K562 (cell line): ENCODE data around the gene VNN1. TPM values are rescaled to one million over a fixed set of nuclear protein-coding genes. Genes with fewer than 3 reads are reported as not detected.

Experiments used
- ATAC-seq: fragments of 200-7000 bp; cut with Tn5 transposase; 3 replicates; pipeline ENCODE4 v1.9.1; 2020; ENCODE audit warnings: moderate library complexity
- BruUV-seq: library from RNA; stranded (reverse); fragments of 400-500 nt; replicated peaks from 2 replicates; lab custom pipeline; 2021; lab: Mats Ljungman, UMichigan
- CTCF ChIA-PET: fragments of 300-600 bp; formaldehyde crosslinking; extraction: SDS; loops from one replicate; lab custom pipeline; 2021; ENCODE audit warnings: low intra/inter-chr PET ratio; lab: Yijun Ruan, JAX
- POLR2A ChIA-PET: fragments of 300-600, 350-650 bp; sonication (Branson Sonifier 250); formaldehyde crosslinking; extraction: SDS; loops from one replicate; lab custom pipeline; 2021; ENCODE audit warnings: antibody characterized with exemption, inconsistent platforms; lab: Yijun Ruan, JAX
- DNase-seq, 4 experiments: peaks; one replicate each; pipeline versions ENCODE4 v3.0.0 to v3.0.0-alpha.2; 2011 to 2018; ENCODE audit warnings: low spot score in 3 of 4, mixed read lengths in 3 of 4; ENCODE audit errors: extremely low read depth in 1 of 4
- FAIRE-seq: peaks from 2 replicates; lab custom pipeline; 2011; peaks lifted over from hg19 to GRCh38; lab: Jason Lieb, UNC
- H2AFZ ChIP-seq: 2 replicates; pipeline ENCODE4 v1.6.0; 2011; ENCODE audit warnings: low read depth, low read length, control low read depth, inconsistent platforms
- H3K27ac ChIP-seq: fragments of 200-600 bp; 3 replicates; pipeline ENCODE4 v1.8.0; 2011; ENCODE audit warnings: low read depth, mild to moderate bottlenecking, control low read depth, inconsistent platforms, low read length, moderate library complexity, mixed read lengths; ENCODE audit errors: extremely low read depth
- H3K27me3 ChIP-seq, 2 experiments: fragments of 300-600 bp in 1 of 2; 2 replicates in 1 of 2; 3 replicates in 1 of 2; pipeline versions ENCODE4 v1.6.0 to v1.8.0; 2011; ENCODE audit warnings: inconsistent platforms in 2 of 2, low read length in 2 of 2, mild to moderate bottlenecking in 1 of 2, mixed read lengths in 1 of 2, moderate library complexity in 1 of 2; ENCODE audit not compliant: control insufficient read depth in 2 of 2, insufficient read depth in 2 of 2
- H3K36me3 ChIP-seq: fragments of 300-600 bp; 3 replicates; pipeline ENCODE4 v1.8.0; 2011; ENCODE audit warnings: mild to moderate bottlenecking, low read length, inconsistent platforms; ENCODE audit not compliant: control insufficient read depth, insufficient read depth
- H3K4me1 ChIP-seq, 2 experiments: fragments of 200-600 bp in 1 of 2; replicated peaks in 1 of 2; 2 replicates in 1 of 2; 3 replicates in 1 of 2; pipeline versions ENCODE4 v1.5.1 to v1.8.0; 2011; ENCODE audit warnings: inconsistent platforms in 2 of 2, low read length in 2 of 2, mild to moderate bottlenecking in 1 of 2, mixed read lengths in 1 of 2, moderate library complexity in 1 of 2; ENCODE audit not compliant: control insufficient read depth in 2 of 2, insufficient read depth in 2 of 2
- H3K4me2 ChIP-seq: 2 replicates; pipeline ENCODE4 v1.6.1; 2011; ENCODE audit warnings: low read length, control low read depth, inconsistent platforms, mixed read lengths; ENCODE audit not compliant: insufficient read depth
- H3K4me3 ChIP-seq: fragments of 200-600 bp; sonication (generic), shearing (Covaris generic); 2 replicates; pipeline ENCODE4 v1.5.1; 2016; ENCODE audit warnings: control low read depth, inconsistent platforms
- H3K79me2 ChIP-seq: fragments of 200-600 bp; 3 replicates; pipeline ENCODE4 v1.8.0; 2011; ENCODE audit warnings: low read length, inconsistent platforms; ENCODE audit not compliant: control insufficient read depth, insufficient read depth
- H3K9ac ChIP-seq, 2 experiments: 2 replicates each; pipeline versions ENCODE4 v1.6.0 to v1.6.1; 2011; ENCODE audit warnings: low read depth in 2 of 2, low read length in 2 of 2, control low read depth in 1 of 2, inconsistent platforms in 1 of 2, mild to moderate bottlenecking in 1 of 2, mixed read lengths in 1 of 2; ENCODE audit not compliant: insufficient read depth in 1 of 2
- H3K9me1 ChIP-seq: one replicate; pipeline ENCODE4 v1.6.0; 2011; ENCODE audit warnings: inconsistent platforms, mild to moderate bottlenecking, low read length, moderate library complexity; ENCODE audit not compliant: control insufficient read depth, insufficient read depth
- H3K9me3 ChIP-seq: replicated peaks from 2 replicates; pipeline ENCODE4 v1.5.1; 2011; ENCODE audit warnings: low read depth, low read length, inconsistent platforms; ENCODE audit not compliant: control insufficient read depth, insufficient read depth
- H4K20me1 ChIP-seq: replicated peaks from 2 replicates; pipeline ENCODE4 v1.6.1; 2011; ENCODE audit warnings: low read length, inconsistent platforms, mixed read lengths; ENCODE audit not compliant: control insufficient read depth, insufficient read depth
- CCNT2 ChIP-seq: IDR thresholded peaks from 2 replicates; pipeline ENCODE4 v1.6.1; 2011; ENCODE audit warnings: borderline replicate concordance, low read depth, mild to moderate bottlenecking, moderate library complexity, mixed read lengths, low read length; ENCODE audit not compliant: insufficient read length; ENCODE audit errors: extremely low read depth
- HNRNPLL ChIP-seq: fragments of 200-400 bp; formaldehyde crosslinking; IDR thresholded peaks from 2 replicates; pipeline ENCODE4 v1.6.1; 2017; ENCODE audit warnings: low read length, low read depth, mild to moderate bottlenecking; ENCODE audit not compliant: poor library complexity, severe bottlenecking
- RAD21 ChIP-seq, 2 experiments: fragments of 250-450 bp in 1 of 2; fragments of 450-650 bp in 1 of 2; sonication (Bioruptor Pico) in 1 of 2; formaldehyde crosslinking in 1 of 2; IDR thresholded peaks in 1 of 2; conservative IDR thresholded peaks in 1 of 2; 2 replicates each; pipeline versions ENCODE4 v1.4.0 to v1.8.0; 2020 to 2022; ENCODE audit warnings: mild to moderate bottlenecking in 2 of 2, moderate library complexity in 1 of 2
- RFX1 ChIP-seq: fragments of 450-650 bp; IDR thresholded peaks from 2 replicates; pipeline ENCODE4 v1.6.1; 2016; ENCODE audit warnings: mild to moderate bottlenecking, moderate library complexity
- SIN3B ChIP-seq: fragments of 450-650 bp; IDR thresholded peaks from 2 replicates; pipeline ENCODE4 v1.6.1; 2017; ENCODE audit warnings: low read depth, mild to moderate bottlenecking, moderate library complexity
- SMC3 ChIP-seq: conservative IDR thresholded peaks from 2 replicates; pipeline ENCODE4 v1.6.1; 2011; ENCODE audit warnings: low read depth, low read length, improper control_type of control experiment; ENCODE audit not compliant: insufficient read depth
- STAT5A ChIP-seq: IDR thresholded peaks from 2 replicates; pipeline ENCODE4 v1.6.1; 2012; ENCODE audit warnings: low read length, inconsistent platforms, borderline replicate concordance
- TEAD2 ChIP-seq: fragments of 450-650 bp; IDR thresholded peaks from 2 replicates; pipeline ENCODE4 v1.6.1; 2016; ENCODE audit warnings: missing genetic modification characterization, control low read depth, missing compliant biosample characterization
- XRCC5 ChIP-seq: fragments of 200-400 bp; formaldehyde crosslinking; IDR thresholded peaks from 2 replicates; pipeline ENCODE4 v1.6.1; 2017; ENCODE audit warnings: low read depth, mild to moderate bottlenecking, low read length
- ZNF766 ChIP-seq: fragments of 200-800 bp; sonication (Bioruptor generic); conservative IDR thresholded peaks from 2 replicates; pipeline ENCODE4 v1.6.1; 2016; ENCODE audit warnings: missing genetic modification characterization, missing compliant biosample characterization
- WGBS: fragments of 100-300 bp; shearing (Covaris generic); methylation state at CpG from one replicate; pipeline ENCODE4 v1.1.6; 2016; ENCODE audit warnings: low coverage, mixed read lengths; ENCODE audit not compliant: insufficient coverage; ENCODE audit errors: missing lambda C conversion rate; 5-methylcytosine and 5-hydroxymethylcytosine counted together
- in situ Hi-C: fragments of 300-500 bp; cut with MboI; formaldehyde crosslinking; loops from 4 replicates; pipeline ENCODE4 v1.15.0; 2018; ENCODE audit warnings: inconsistent platforms, mixed read lengths
- intact Hi-C: fragments of 100-400 bp; cut with micrococcal nuclease; formaldehyde crosslinking; loops from 2 replicates; pipeline ENCODE4 v1.14.2; 2022
- polyA plus RNA-seq, 8 experiments: library from polyadenylated mRNA; depleted of rRNA in 4 of 8; stranded (reverse) in 5 of 8; unstranded in 3 of 8; fragments of >200 nt; fragmentation: Nextera tagmentation in 2 of 8; fragmentation: Illumina TruSeq in 1 of 8; extraction: Ambion mirVana in 2 of 8; extraction: Trizol in 1 of 8; gene quantifications; 2 replicates each; pipeline versions ENCODE4 v1.2.1 to v1.2.3, GENCODE V29; 2011 to 2014; ENCODE audit warnings: inconsistent platforms in 1 of 8, missing spikeins in 1 of 8
- total RNA-seq, 7 experiments: library from RNA; depleted of rRNA in 6 of 7; stranded (reverse); fragments of >200 nt in 6 of 7; fragmentation: Illumina TruSeq in 2 of 7; extraction: Trizol in 2 of 7; gene quantifications; 2 replicates each; pipeline versions ENCODE4 v1.2.1 to v1.2.3, GENCODE V29; 2011 to 2021; ENCODE audit warnings: low replicate concordance in 1 of 7
- TF ChIP-seq, protein P1 (sequence below): IDR thresholded peaks from 2 replicates; pipeline ENCODE4 v1.6.1; 2012; ENCODE audit warnings: low read depth, low read length, improper control_type of control experiment, borderline replicate concordance
- TF ChIP-seq, protein P2 (sequence below): fragments of 250-450 bp; sonication (Bioruptor Pico); IDR thresholded peaks from 2 replicates; pipeline ENCODE4 v1.8.0; 2021; ENCODE audit warnings: moderate library complexity, mild to moderate bottlenecking, inconsistent platforms
- TF ChIP-seq, protein P3 (sequence below), 3 experiments: IDR thresholded peaks in 2 of 3; conservative IDR thresholded peaks in 1 of 3; 2 replicates each; pipeline ENCODE4 v1.5.1; 2011 to 2012; ENCODE audit warnings: low read length in 3 of 3, mild to moderate bottlenecking in 3 of 3, control low read depth in 2 of 3, improper control_type of control experiment in 1 of 3, inconsistent platforms in 1 of 3, low read depth in 1 of 3, mixed read lengths in 1 of 3, moderate library complexity in 1 of 3; ENCODE audit not compliant: insufficient read depth in 2 of 3
- TF ChIP-seq, protein P4 (sequence below): conservative IDR thresholded peaks from 2 replicates; pipeline ENCODE4 v1.6.1; 2011; ENCODE audit warnings: low read depth, mild to moderate bottlenecking, low read length; ENCODE audit not compliant: control insufficient read depth

VNN1 gene
- total and polyA plus RNA-seq, 9 of the 15 experiments (the other 6 are each of a cell fraction or from before 2014, with no cell fraction given), result not detected

DNA sequence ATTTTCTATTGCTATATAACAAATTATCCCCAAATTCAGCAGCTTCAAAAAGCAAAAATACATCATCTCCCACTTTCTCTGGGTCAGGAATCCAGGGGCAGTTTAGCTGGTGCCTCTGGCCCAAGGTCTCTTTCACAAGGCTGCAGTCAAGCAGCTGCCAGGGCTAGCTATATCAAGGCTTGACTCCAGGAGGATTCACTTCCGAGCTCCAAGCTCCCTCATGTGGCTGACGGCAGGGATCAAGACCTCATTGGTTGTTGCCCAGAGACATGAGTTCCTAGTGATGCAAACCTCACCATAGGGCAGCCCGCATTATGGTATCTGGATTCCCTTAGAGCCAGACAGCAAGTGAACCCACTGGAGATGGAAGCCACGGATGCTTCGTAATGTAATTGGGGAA is 1.3 kb upstream of the VNN1 start:
- ATAC-seq (peak; percentile 93), DNase-seq (peak in 3 of 4 experiments; percentile 15 to 45 (median 43)), FAIRE-seq (no peak)
- in situ Hi-C loops (no loop called here), intact Hi-C loops (loop anchor here (2.0 to 5.0 kb wide), 2 partner anchors 43 to 184 kb away; no protein-coding TSS in a partner anchor)
- ChIA-PET POLR2A (no interaction called here), CTCF (no interaction called here)
- Histone ChIP-seq H3K4me2 (no peak overlapping the region), H3K4me1 (no peaks in the 10 kb centered on the region), H3K4me3 (no peak overlapping the region), H3K9ac (no peak overlapping the region), H3K27ac (no peak overlapping the region), H3K27me3 (peaks cover 0 to 20% of the 10 kb centered on the region in 2 experiments; a peak in 2 of 5 replicates), H3K36me3 (no peaks in the 10 kb centered on the region), H2AFZ (no peak overlapping the region), H3K9me3 (no peaks in the 10 kb centered on the region), H4K20me1 (no peaks in the 10 kb centered on the region), H3K9me1 (no peaks in the 10 kb centered on the region), H3K79me2 (no peaks in the 10 kb centered on the region)
- WGBS, result 0% methylated on average over 5 of the region's 5 CpGs
- BruUV-seq, result no TSS peak
- peak; percentile 23; the same call in 1 of the 2 replicates for TF ChIP-seq RFX1
- TF ChIP-seq SMC3, result 0 out of 2 replicates have a peak, but pooled peaks have one; percentile 27
- TF ChIP-seq CCNT2, result no peak
- TF ChIP-seq HNRNPLL, result no peak
- TF ChIP-seq, protein P1, sequence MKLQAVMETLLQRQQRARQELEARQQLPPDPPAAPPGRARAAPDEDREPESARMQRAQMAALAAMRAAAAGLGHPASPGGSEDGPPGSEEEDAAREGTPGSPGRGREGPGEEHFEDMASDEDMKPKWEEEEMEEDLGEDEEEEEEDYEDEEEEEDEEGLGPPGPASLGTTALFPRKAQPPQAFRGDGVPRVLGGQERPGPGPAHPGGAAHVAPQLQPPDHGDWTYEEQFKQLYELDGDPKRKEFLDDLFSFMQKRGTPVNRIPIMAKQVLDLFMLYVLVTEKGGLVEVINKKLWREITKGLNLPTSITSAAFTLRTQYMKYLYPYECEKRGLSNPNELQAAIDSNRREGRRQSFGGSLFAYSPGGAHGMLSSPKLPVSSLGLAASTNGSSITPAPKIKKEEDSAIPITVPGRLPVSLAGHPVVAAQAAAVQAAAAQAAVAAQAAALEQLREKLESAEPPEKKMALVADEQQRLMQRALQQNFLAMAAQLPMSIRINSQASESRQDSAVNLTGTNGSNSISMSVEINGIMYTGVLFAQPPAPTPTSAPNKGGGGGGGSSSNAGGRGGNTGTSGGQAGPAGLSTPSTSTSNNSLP, result no peak
- TF ChIP-seq ZNF766 (CRISPR knock-in tag), result no peak
- TF ChIP-seq SIN3B, result no peak
- no peak for TF ChIP-seq XRCC5
- TF ChIP-seq, protein P2, sequence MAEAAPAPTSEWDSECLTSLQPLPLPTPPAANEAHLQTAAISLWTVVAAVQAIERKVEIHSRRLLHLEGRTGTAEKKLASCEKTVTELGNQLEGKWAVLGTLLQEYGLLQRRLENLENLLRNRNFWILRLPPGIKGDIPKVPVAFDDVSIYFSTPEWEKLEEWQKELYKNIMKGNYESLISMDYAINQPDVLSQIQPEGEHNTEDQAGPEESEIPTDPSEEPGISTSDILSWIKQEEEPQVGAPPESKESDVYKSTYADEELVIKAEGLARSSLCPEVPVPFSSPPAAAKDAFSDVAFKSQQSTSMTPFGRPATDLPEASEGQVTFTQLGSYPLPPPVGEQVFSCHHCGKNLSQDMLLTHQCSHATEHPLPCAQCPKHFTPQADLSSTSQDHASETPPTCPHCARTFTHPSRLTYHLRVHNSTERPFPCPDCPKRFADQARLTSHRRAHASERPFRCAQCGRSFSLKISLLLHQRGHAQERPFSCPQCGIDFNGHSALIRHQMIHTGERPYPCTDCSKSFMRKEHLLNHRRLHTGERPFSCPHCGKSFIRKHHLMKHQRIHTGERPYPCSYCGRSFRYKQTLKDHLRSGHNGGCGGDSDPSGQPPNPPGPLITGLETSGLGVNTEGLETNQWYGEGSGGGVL (CRISPR knock-in tag), result no peak
- TF ChIP-seq, protein P3, sequence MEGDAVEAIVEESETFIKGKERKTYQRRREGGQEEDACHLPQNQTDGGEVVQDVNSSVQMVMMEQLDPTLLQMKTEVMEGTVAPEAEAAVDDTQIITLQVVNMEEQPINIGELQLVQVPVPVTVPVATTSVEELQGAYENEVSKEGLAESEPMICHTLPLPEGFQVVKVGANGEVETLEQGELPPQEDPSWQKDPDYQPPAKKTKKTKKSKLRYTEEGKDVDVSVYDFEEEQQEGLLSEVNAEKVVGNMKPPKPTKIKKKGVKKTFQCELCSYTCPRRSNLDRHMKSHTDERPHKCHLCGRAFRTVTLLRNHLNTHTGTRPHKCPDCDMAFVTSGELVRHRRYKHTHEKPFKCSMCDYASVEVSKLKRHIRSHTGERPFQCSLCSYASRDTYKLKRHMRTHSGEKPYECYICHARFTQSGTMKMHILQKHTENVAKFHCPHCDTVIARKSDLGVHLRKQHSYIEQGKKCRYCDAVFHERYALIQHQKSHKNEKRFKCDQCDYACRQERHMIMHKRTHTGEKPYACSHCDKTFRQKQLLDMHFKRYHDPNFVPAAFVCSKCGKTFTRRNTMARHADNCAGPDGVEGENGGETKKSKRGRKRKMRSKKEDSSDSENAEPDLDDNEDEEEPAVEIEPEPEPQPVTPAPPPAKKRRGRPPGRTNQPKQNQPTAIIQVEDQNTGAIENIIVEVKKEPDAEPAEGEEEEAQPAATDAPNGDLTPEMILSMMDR (IDR thresholded peaks at IDR 0.05 in 2 of 3, conservative IDR thresholded peaks at IDR 0.05 in 1 of 3; ENCODE audit: insufficient read depth in 2 of 3, low read depth in 1 of 3, low read length in 3 of 3), result peak; percentile 42 to 45 (median 43); a peak in 5 of 6 replicates
- TF ChIP-seq STAT5A, result no peak
- TF ChIP-seq, protein P4, sequence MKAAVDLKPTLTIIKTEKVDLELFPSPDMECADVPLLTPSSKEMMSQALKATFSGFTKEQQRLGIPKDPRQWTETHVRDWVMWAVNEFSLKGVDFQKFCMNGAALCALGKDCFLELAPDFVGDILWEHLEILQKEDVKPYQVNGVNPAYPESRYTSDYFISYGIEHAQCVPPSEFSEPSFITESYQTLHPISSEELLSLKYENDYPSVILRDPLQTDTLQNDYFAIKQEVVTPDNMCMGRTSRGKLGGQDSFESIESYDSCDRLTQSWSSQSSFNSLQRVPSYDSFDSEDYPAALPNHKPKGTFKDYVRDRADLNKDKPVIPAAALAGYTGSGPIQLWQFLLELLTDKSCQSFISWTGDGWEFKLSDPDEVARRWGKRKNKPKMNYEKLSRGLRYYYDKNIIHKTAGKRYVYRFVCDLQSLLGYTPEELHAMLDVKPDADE, result no peak
- no peak for TF ChIP-seq TEAD2
- TF ChIP-seq RAD21 (CRISPR knock-in tag; conservative IDR thresholded peaks at IDR 0.05 in 1 of 2, IDR thresholded peaks at IDR 0.05 in 1 of 2), result peak in 1 of 2 experiments; percentile 56; a peak in 2 of 4 replicates
